ENCODE data around the gene LRRC73. TPM values are rescaled to one million over a fixed set of nuclear protein-coding genes. Genes with fewer than 3 reads are reported as not detected.

LRRC73 gene
- total and polyA plus RNA-seq, 8 donors, result 0.30 to 1.0 (median 0.31) TPM; not detected in 3

- intact Hi-C loops (cut with DNase I; ENCODE audit: low total_unique reads), result no loop called here
- 23 to 73% (median 40%) methylated on average over 2 of the region's 2 CpGs for WGBS, 5 donors
- no peak overlapping the region for H3K27ac ChIP-seq
- peaks cover 21 to 39% (median 33%) of the 10 kb centered on the region in 4 donors for H3K4me1 ChIP-seq
- TF ChIP-seq POLR2A (IDR thresholded peaks at IDR 0.05) (no peak), CTCF (IDR thresholded peaks at IDR 0.05) (no peak), POLR2AphosphoS5 (IDR thresholded peaks at IDR 0.05) (no peak), EP300 (IDR thresholded peaks at IDR 0.05) (no peak)
- no peaks in the 10 kb centered on the region for H3K27me3 ChIP-seq
- H3K4me3 ChIP-seq, result no peak overlapping the region
- no peak for DNase-seq
- H3K9me3 ChIP-seq, result no peaks in the 10 kb centered on the region
- peaks cover 68 to 79% (median 78%) of the 10 kb centered on the region in 4 donors for H3K36me3 ChIP-seq
Observed at GRCh38 chr6:43521836-43522235, 11.7 kb upstream of the LRRC73 start.

- Histone ChIP-seq H3K9me3 (no peaks in the 10 kb centered on the region), H3K4me1 (peaks cover 31 to 48% (median 44%) of the 10 kb centered on the region in 4 donors), H3K27me3 (no peaks in the 10 kb centered on the region), H3K27ac (no peak overlapping the region), H3K36me3 (peaks cover 58 to 70% (median 66%) of the 10 kb centered on the region in 4 donors), H3K4me3 (no peak overlapping the region)
- intact Hi-C loops (cut with DNase I; ENCODE audit: low total_unique reads), result no loop called here
- no peak for DNase-seq
- TF ChIP-seq EP300 (IDR thresholded peaks at IDR 0.05) (no peak), CTCF (IDR thresholded peaks at IDR 0.05) (no peak), POLR2A (IDR thresholded peaks at IDR 0.05) (no peak)
- WGBS, 5 donors, result 88 to 93% (median 89%) methylated on average over 8 of the region's 8 CpGs
Observed at GRCh38 chr6:43520097-43520496, 10.0 kb upstream of the LRRC73 start.

- Histone ChIP-seq H3K36me3 (peaks cover 55 to 70% (median 65%) of the 10 kb centered on the region in 4 donors), H3K4me1 (peaks cover 29 to 51% (median 45%) of the 10 kb centered on the region in 4 donors), H3K9me3 (no peaks in the 10 kb centered on the region), H3K27ac (peak overlapping the region in 4 of 5 donors; percentile 86 to 93 (median 88)), H3K4me3 (peak overlapping the region; percentile 75 to 98 (median 94)), H3K27me3 (no peaks in the 10 kb centered on the region)
- TF ChIP-seq EP300 (IDR thresholded peaks at IDR 0.05) (no peak), POLR2AphosphoS5 (IDR thresholded peaks at IDR 0.05) (no peak), CTCF (IDR thresholded peaks at IDR 0.05) (no peak), POLR2A (IDR thresholded peaks at IDR 0.05) (no peak)
- intact Hi-C loops (cut with DNase I; ENCODE audit: low total_unique reads), result no loop called here
- no peak for DNase-seq
- whole genome bisulfite sequencing, 5 donors, result 1 to 3% (median 3%) methylated on average over 10 of the region's 10 CpGs
Observed at GRCh38 chr6:43517505-43518357, 7.6 kb upstream of the LRRC73 start.

GRCh38 chr6:43516697-43517504, 6.8 kb upstream of the LRRC73 start, which contains the start of the genes POLR1C and YIPF3:
TSS of gene POLR1C (plus strand) at chr6:43517089. CDS start at chr6:43517110, 21 bp downstream.
TSS of gene YIPF3 (minus strand) at chr6:43516926. CDS start at chr6:43516807, 119 bp downstream.
- peak; percentile 99 for DNase-seq
- Histone ChIP-seq H3K27me3 (no peaks in the 10 kb centered on the region), H3K4me1 (peaks cover 29 to 52% (median 46%) of the 10 kb centered on the region in 4 donors), H3K4me3 (peak within 1 kb of the TSS; percentile 75 to 98 (median 94)), H3K36me3 (peaks cover 53 to 70% (median 65%) of the 10 kb centered on the region in 4 donors), H3K27ac (peak within 1 kb of the TSS; percentile 86 to 93 (median 87)), H3K9me3 (no peaks in the 10 kb centered on the region)
- WGBS, 5 donors, result 0 to 1% (median 0%) methylated on average over 45 to 57 of the region's 57 CpGs
- TF ChIP-seq POLR2AphosphoS5 (IDR thresholded peaks at IDR 0.05) (peak; percentile 47 to 88 (median 49)), CTCF (IDR thresholded peaks at IDR 0.05) (no peak), POLR2A (IDR thresholded peaks at IDR 0.05) (peak in 1 of 4 donors; percentile 25), EP300 (IDR thresholded peaks at IDR 0.05) (peak; percentile 9)
- intact Hi-C loops (cut with DNase I; ENCODE audit: low total_unique reads), result no loop called here
